Measurements from ENCODE around the gene KCNIP4. TPM values are rescaled to one million over a fixed set of nuclear protein-coding genes. Genes with fewer than 3 reads are reported as not detected.

KCNIP4 gene
- total RNA-seq, 1 donor from 2014 or later, result 0.39 TPM

- no peaks in the 10 kb centered on the region for H3K9me3 Mint-ChIP-seq
- Histone ChIP-seq H3K36me3 (no peaks in the 10 kb centered on the region), H3K4me3 (no peak overlapping the region), H3K9ac (no peak overlapping the region), H3K27ac (no peak overlapping the region), H3F3A (ENCODE audit: low read depth) (no peaks in the 10 kb centered on the region), H3K4me1 (no peaks in the 10 kb centered on the region), H3K27me3 (no peaks in the 10 kb centered on the region), H3K4me2 (no peak overlapping the region), H4K20me1 (ENCODE audit: low read depth) (no peaks in the 10 kb centered on the region), H2AFZ (replicated peaks) (no peak overlapping the region), H3K79me2 (ENCODE audit: low read depth) (no peaks in the 10 kb centered on the region), H3K9me3 (ENCODE audit: low read depth) (no peaks in the 10 kb centered on the region)
- H3K4me1 Mint-ChIP-seq, result peaks cover 4% of the 10 kb centered on the region
- H3K4me3 Mint-ChIP-seq, result no peak overlapping the region
- no peaks in the 10 kb centered on the region for H3K36me3 Mint-ChIP-seq
- TF ChIP-seq EZH2 (IDR thresholded peaks at IDR 0.05), result no peak
- TF ChIP-seq CTCF (IDR thresholded peaks at IDR 0.05), result no peak
- TF ChIP-seq EZH2phosphoT487 (IDR thresholded peaks at IDR 0.05), result no peak
- H3K27ac Mint-ChIP-seq, result no peak overlapping the region
- H3K27me3 Mint-ChIP-seq (ENCODE audit: insufficient read depth, low read depth), result no peaks in the 10 kb centered on the region
- no peak for DNase-seq (ENCODE audit: low spot score)
Measured at GRCh38 chr4:20679951-20680350, 1268.6 kb downstream of the KCNIP4 start.

Small RNAs within 50 kb of the gene (microRNA-seq; reads per million reads assigned to microRNA genes)
- gene MIR7978, result not detected
